H1 (cell line): ENCODE measurements around the gene TTC33. TPM values are rescaled to one million over a fixed set of nuclear protein-coding genes. Genes with fewer than 3 reads are reported as not detected.

Experiments used
- CTCF ChIA-PET: fragments of 300-600 bp; sonication (Branson Sonifier 250); formaldehyde crosslinking; loops from one replicate; lab custom pipeline; 2021; ENCODE audit not compliant: partially characterized antibody; lab: Charles Lee
- POLR2A ChIA-PET: fragments of 300-600 bp; sonication (Branson Sonifier 250); formaldehyde crosslinking; loops from one replicate; lab custom pipeline; 2021; ENCODE audit warnings: inconsistent platforms; ENCODE audit not compliant: partially characterized antibody; lab: Charles Lee
- DNase-seq, 2 experiments: peaks; one replicate each; pipeline versions ENCODE4 v3.0.0 to v3.0.0-alpha.2; 2010 to 2022; ENCODE audit warnings: low spot score in 2 of 2, low read depth in 1 of 2, mixed read lengths in 1 of 2
- FAIRE-seq: peaks from 2 replicates; lab custom pipeline; 2011; peaks lifted over from hg19 to GRCh38; lab: Jason Lieb, UNC
- H2AFZ ChIP-seq: 2 replicates; pipeline ENCODE4 v1.8.1; 2012; ENCODE audit warnings: low read length, inconsistent platforms
- H2AK5ac ChIP-seq: 2 replicates; pipeline ENCODE4 v1.6.1; 2013; ENCODE audit warnings: low read depth, low read length
- H2BK120ac ChIP-seq: replicated peaks from 2 replicates; pipeline ENCODE3; 2013; ENCODE audit warnings: low read depth, low read length, inconsistent platforms
- H2BK12ac ChIP-seq: 2 replicates; pipeline ENCODE4 v1.6.1; 2013; ENCODE audit warnings: low read depth, low read length
- H2BK15ac ChIP-seq: 2 replicates; pipeline ENCODE4 v1.6.1; 2013; ENCODE audit warnings: low read length
- H2BK20ac ChIP-seq: 2 replicates; pipeline ENCODE4 v1.6.1; 2013; ENCODE audit warnings: low read length
- H2BK5ac ChIP-seq: 2 replicates; pipeline ENCODE4 v1.6.1; 2013; ENCODE audit warnings: low read depth, low read length
- H3K14ac ChIP-seq: 2 replicates; pipeline ENCODE4 v1.6.1; 2013; ENCODE audit warnings: inconsistent platforms; ENCODE audit not compliant: insufficient read length
- H3K18ac ChIP-seq: 2 replicates; pipeline ENCODE4 v1.6.1; 2013; ENCODE audit warnings: low read length; ENCODE audit errors: extremely low read depth
- H3K23ac ChIP-seq: 2 replicates; pipeline ENCODE4 v1.6.1; 2013; ENCODE audit warnings: inconsistent platforms; ENCODE audit not compliant: insufficient read length
- H3K23me2 ChIP-seq: 2 replicates; pipeline ENCODE4 v1.6.1; 2013; ENCODE audit warnings: low read depth, low read length
- H3K27ac ChIP-seq: 2 replicates; pipeline ENCODE4 v1.6.1; 2011; ENCODE audit warnings: low read depth, low read length, inconsistent platforms
- H3K27me3 ChIP-seq, 4 experiments: replicated peaks in 1 of 4; 1 replicate in 1 of 4; 2 replicates in 3 of 4; pipeline versions ENCODE4 v1.6.1 to v1.8.1; 2011 to 2013; ENCODE audit warnings: low read length in 3 of 4, mild to moderate bottlenecking in 3 of 4, inconsistent platforms in 2 of 4, mixed read lengths in 2 of 4, moderate library complexity in 1 of 4; ENCODE audit not compliant: control insufficient read depth in 3 of 4, insufficient read depth in 3 of 4; ENCODE audit errors: extremely low read depth in 1 of 4
- H3K36me3 ChIP-seq, 4 experiments: 2 replicates each; pipeline versions ENCODE4 v1.6.1 to v1.8.1; 2011 to 2013; ENCODE audit warnings: mild to moderate bottlenecking in 4 of 4, low read length in 3 of 4, moderate library complexity in 2 of 4, control low read depth in 1 of 4, inconsistent platforms in 1 of 4; ENCODE audit not compliant: insufficient read depth in 4 of 4, control insufficient read depth in 2 of 4
- H3K4ac ChIP-seq: replicated peaks from 2 replicates; pipeline ENCODE3; 2013; ENCODE audit warnings: low read length, low read depth, mixed read lengths, inconsistent platforms; ENCODE audit not compliant: insufficient read length
- H3K4me1 ChIP-seq, 4 experiments: replicated peaks in 1 of 4; 1 replicate in 1 of 4; 2 replicates in 3 of 4; pipeline versions ENCODE4 v1.6.1 to v1.8.1; 2011 to 2013; ENCODE audit warnings: low read length in 3 of 4, inconsistent platforms in 2 of 4, mixed read lengths in 1 of 4; ENCODE audit not compliant: insufficient read depth in 4 of 4, control insufficient read depth in 3 of 4
- H3K4me2 ChIP-seq, 2 experiments: 2 replicates each; pipeline versions ENCODE4 v1.6.1 to v1.8.1; 2011 to 2013; ENCODE audit warnings: low read depth in 2 of 2, low read length in 2 of 2, control low read depth in 1 of 2, inconsistent platforms in 1 of 2, mild to moderate bottlenecking in 1 of 2; ENCODE audit not compliant: insufficient read depth in 1 of 2
- H3K4me3 ChIP-seq, 4 experiments: fragments of 200-600, 300-600 bp in 1 of 4; sonication (generic), shearing (Covaris generic), sonication (Bioruptor Twin) in 1 of 4; 2 replicates each; pipeline versions ENCODE4 v1.5.1 to v1.8.1; 2011 to 2016; ENCODE audit warnings: low read length in 4 of 4, low read depth in 3 of 4, control low read depth in 2 of 4, inconsistent platforms in 2 of 4, mild to moderate bottlenecking in 2 of 4, mixed read lengths in 1 of 4, moderate library complexity in 1 of 4; ENCODE audit not compliant: insufficient read depth in 2 of 4; ENCODE audit errors: extremely low read depth in 1 of 4
- H3K56ac ChIP-seq: replicated peaks from 2 replicates; pipeline ENCODE3; 2013; ENCODE audit warnings: low read depth, mild to moderate bottlenecking, mixed read lengths, low read length, inconsistent platforms; ENCODE audit not compliant: insufficient read length
- H3K79me1 ChIP-seq: 2 replicates; pipeline ENCODE4 v1.6.1; 2013; ENCODE audit warnings: low read depth, low read length, control low read depth
- H3K79me2 ChIP-seq, 2 experiments: 2 replicates each; pipeline versions ENCODE4 v1.6.1 to v1.8.1; 2012 to 2013; ENCODE audit warnings: low read length in 2 of 2, mild to moderate bottlenecking in 2 of 2, inconsistent platforms in 1 of 2; ENCODE audit not compliant: insufficient read depth in 2 of 2, control insufficient read depth in 1 of 2
- H3K9ac ChIP-seq, 4 experiments: replicated peaks in 1 of 4; 1 replicate in 1 of 4; 2 replicates in 3 of 4; pipeline versions ENCODE4 v1.6.1 to v1.8.1; 2011 to 2013; ENCODE audit warnings: low read depth in 3 of 4, low read length in 3 of 4, control low read depth in 2 of 4, mild to moderate bottlenecking in 2 of 4, moderate library complexity in 2 of 4, inconsistent platforms in 1 of 4; ENCODE audit errors: extremely low read depth in 1 of 4
- H3K9me3 ChIP-seq, 2 experiments: 2 replicates each; pipeline versions ENCODE4 v1.6.1 to v1.8.1; 2012 to 2013; ENCODE audit warnings: mild to moderate bottlenecking in 2 of 2, moderate library complexity in 2 of 2, control low read depth in 1 of 2, inconsistent platforms in 1 of 2, low read depth in 1 of 2, low read length in 1 of 2, mixed read lengths in 1 of 2; ENCODE audit not compliant: insufficient read depth in 2 of 2
- H4K20me1 ChIP-seq, 2 experiments: replicated peaks in 1 of 2; 2 replicates each; pipeline versions ENCODE3 to v1.8.1; 2011 to 2013; ENCODE audit warnings: inconsistent platforms in 2 of 2, low read length in 2 of 2, mild to moderate bottlenecking in 1 of 2; ENCODE audit not compliant: insufficient read depth in 2 of 2, control insufficient read depth in 1 of 2
- H4K5ac ChIP-seq: 2 replicates; pipeline ENCODE4 v1.6.1; 2013; ENCODE audit warnings: low read length, low read depth, mixed read lengths, inconsistent platforms; ENCODE audit not compliant: insufficient read length
- H4K8ac ChIP-seq: 2 replicates; pipeline ENCODE4 v1.8.0; 2013; ENCODE audit warnings: mild to moderate bottlenecking, moderate library complexity, low read length, inconsistent platforms; ENCODE audit not compliant: insufficient read depth; ENCODE audit errors: extremely low read depth
- H4K91ac ChIP-seq: replicated peaks from 2 replicates; pipeline ENCODE3; 2013; ENCODE audit warnings: low read length, mixed read lengths, inconsistent platforms; ENCODE audit not compliant: insufficient read length
- CEBPB ChIP-seq: IDR thresholded peaks from 2 replicates; pipeline ENCODE4 v1.6.1; 2012; ENCODE audit warnings: low read depth, low read length
- CREB1 ChIP-seq: IDR thresholded peaks from 2 replicates; pipeline ENCODE4 v1.6.1; 2012; ENCODE audit warnings: inconsistent platforms
- EP300 ChIP-seq, 2 experiments: IDR thresholded peaks; 1 replicate in 1 of 2; 2 replicates in 1 of 2; pipeline ENCODE4 v1.6.1; 2011 to 2012; ENCODE audit warnings: low read depth in 2 of 2, low read length in 2 of 2, mild to moderate bottlenecking in 2 of 2, borderline replicate concordance in 1 of 2, inconsistent platforms in 1 of 2, moderate library complexity in 1 of 2
- GTF2F1 ChIP-seq: IDR thresholded peaks from 2 replicates; pipeline ENCODE4 v1.6.1; 2012; ENCODE audit warnings: low read depth, low read length, improper control_type of control experiment, borderline replicate concordance
- KDM4A ChIP-seq: IDR thresholded peaks from one replicate; pipeline ENCODE4 v1.7.1; 2012; ENCODE audit warnings: low read depth, mild to moderate bottlenecking, moderate library complexity, low read length, inconsistent platforms; ENCODE audit not compliant: severe bottlenecking
- POU5F1 ChIP-seq: IDR thresholded peaks from 2 replicates; pipeline ENCODE4 v1.6.1; 2011; ENCODE audit warnings: low read depth, mild to moderate bottlenecking, low read length, moderate library complexity
- RAD21 ChIP-seq, 2 experiments: IDR thresholded peaks in 1 of 2; conservative IDR thresholded peaks in 1 of 2; 2 replicates each; pipeline ENCODE4 v1.6.1; 2011; ENCODE audit warnings: low read depth in 2 of 2, low read length in 2 of 2, improper control_type of control experiment in 1 of 2, inconsistent platforms in 1 of 2, mild to moderate bottlenecking in 1 of 2, moderate library complexity in 1 of 2
- RBBP5 ChIP-seq: IDR thresholded peaks from 2 replicates; pipeline ENCODE4 v1.7.1; 2012; ENCODE audit warnings: low read depth, mild to moderate bottlenecking, inconsistent platforms, low read length, moderate library complexity, borderline replicate concordance
- SIN3A ChIP-seq, 2 experiments: IDR thresholded peaks in 1 of 2; conservative IDR thresholded peaks in 1 of 2; 2 replicates each; pipeline ENCODE4 v1.6.1; 2011 to 2012; ENCODE audit warnings: low read length in 2 of 2, improper control_type of control experiment in 1 of 2, low read depth in 1 of 2, mild to moderate bottlenecking in 1 of 2
- SIRT6 ChIP-seq: IDR thresholded peaks from one replicate; pipeline ENCODE4 v1.7.1; 2012; ENCODE audit warnings: low read length, inconsistent platforms
- SIX5 ChIP-seq: IDR thresholded peaks from 2 replicates; pipeline ENCODE4 v1.6.1; 2011; ENCODE audit warnings: mild to moderate bottlenecking, low read depth, low read length
- USF2 ChIP-seq: IDR thresholded peaks from 2 replicates; pipeline ENCODE4 v1.6.1; 2011; ENCODE audit warnings: low read length, improper control_type of control experiment
- WGBS, 2 experiments: shearing (Covaris generic) in 1 of 2; methylation state at CpG; one replicate each; pipeline versions ENCODE4 v1.1.6 to v1.1.7; 2013 to 2015; ENCODE audit warnings: low lambda C conversion rate in 2 of 2, mixed read lengths in 2 of 2, inconsistent platforms in 1 of 2, low coverage in 1 of 2, missing lambda C conversion rate in 1 of 2; ENCODE audit not compliant: insufficient replicate concordance in 2 of 2, insufficient coverage in 1 of 2, insufficient read length in 1 of 2; ENCODE audit errors: extremely low coverage in 1 of 2, missing lambda C conversion rate in 1 of 2; 5-methylcytosine and 5-hydroxymethylcytosine counted together
- polyA plus RNA-seq, 7 experiments: library from polyadenylated mRNA; depleted of rRNA in 3 of 7; stranded (reverse) in 5 of 7; unstranded in 2 of 7; fragments of >200 nt in 5 of 7; fragments of 200-250 nt in 2 of 7; gene quantifications; 1 replicate in 5 of 7; 2 replicates in 1 of 7; 4 replicates in 1 of 7; pipeline versions ENCODE4 v1.2.1 to v1.2.3, GENCODE V29; 2011 to 2013; ENCODE audit warnings: missing spikeins in 2 of 7, mixed read lengths in 2 of 7
- total RNA-seq: library from RNA; stranded (reverse); fragmentation: NEBNext Ultra II Directional; extraction: Animal tissue kit (Norgen Biotek cat#: 25700); gene quantifications from 2 replicates; pipeline ENCODE4 v1.2.1, GENCODE V29; 2021

Gene TTC33
- total and polyA plus RNA-seq, 2 of the 8 experiments (the other 6 are each of a cell fraction or from before 2014, with no cell fraction given), result 1.2 to 12.6 TPM

GRCh38 chr5:40716000-40716399 is 39.8 kb downstream of the TTC33 start:
- CTCF ChIA-PET, result interaction anchor here (1.4 kb wide), 1 partner anchor 10 kb away, joined by 3 read pairs; no protein-coding TSS in a partner anchor
- peak; percentile 78 for FAIRE-seq
- H4K91ac ChIP-seq, result no peak overlapping the region

More at GRCh38 chr5:40716000-40716399, 39.8 kb downstream of the TTC33 start:
- no peak for DNase-seq
- H2BK15ac ChIP-seq, result no peak overlapping the region
- H4K8ac ChIP-seq, result no peak overlapping the region
- H3K56ac ChIP-seq, result no peak overlapping the region
- no peaks in the 10 kb centered on the region for H3K23me2 ChIP-seq
- H2AFZ ChIP-seq, result no peak overlapping the region
- H2BK12ac ChIP-seq, result no peak overlapping the region
- peaks cover 0 to 2% (median 0%) of the 10 kb centered on the region in 4 experiments; a peak in 3 of 8 replicates for H3K36me3 ChIP-seq
- POLR2A ChIA-PET, result no interaction called here
- no peak overlapping the region for H3K27ac ChIP-seq
- H3K79me2 ChIP-seq, result no peaks in the 10 kb centered on the region
- TF ChIP-seq SIX5, result no peak
- TF ChIP-seq POU5F1, result no peak
- TF ChIP-seq RBBP5, result no peak
- TF ChIP-seq USF2, result no peak
- no peak for TF ChIP-seq CEBPB
- no peak for TF ChIP-seq SIN3A (conservative IDR thresholded peaks at IDR 0.05 in 1 of 2, IDR thresholded peaks at IDR 0.05 in 1 of 2; ENCODE audit: low read depth in 1 of 2, low read length in 2 of 2)
- TF ChIP-seq RAD21 (IDR thresholded peaks at IDR 0.05 in 1 of 2, conservative IDR thresholded peaks at IDR 0.05 in 1 of 2; ENCODE audit: low read depth in 2 of 2, low read length in 2 of 2), result no peak; a peak in 1 of 4 replicates
- TF ChIP-seq CREB1, result no peak
- no peak for TF ChIP-seq EP300 (IDR thresholded peaks at IDR 0.05; ENCODE audit: borderline replicate concordance in 1 of 2, low read depth in 2 of 2, low read length in 2 of 2)
- TF ChIP-seq GTF2F1, result no peak
- no peak for TF ChIP-seq KDM4A
- TF ChIP-seq SIRT6, result no peak
- no peak overlapping the region for H3K4me3 ChIP-seq
- no peak overlapping the region for H3K14ac ChIP-seq
- no peak overlapping the region for H2BK20ac ChIP-seq
- H3K18ac ChIP-seq, result no peak overlapping the region
- H3K79me1 ChIP-seq, result no peaks in the 10 kb centered on the region
- no peak overlapping the region for H2BK120ac ChIP-seq
- H3K23ac ChIP-seq, result no peak overlapping the region
- peaks cover 0 to 6% of the 10 kb centered on the region in 2 experiments; a peak in 1 of 4 replicates for H3K9me3 ChIP-seq
- no peaks in the 10 kb centered on the region for H3K27me3 ChIP-seq
- H4K5ac ChIP-seq, result no peak overlapping the region
- H3K4ac ChIP-seq, result no peak overlapping the region
- H2AK5ac ChIP-seq, result no peak overlapping the region
- no peaks in the 10 kb centered on the region for H4K20me1 ChIP-seq
- H3K9ac ChIP-seq, result no peak overlapping the region
- WGBS, 2 experiments, result 46% methylated on average over 2 of the region's 2 CpGs; no CpG with 5 or more reads in 1 of the 2 experiments
- H3K4me1 ChIP-seq, result no peaks in the 10 kb centered on the region
- no peak overlapping the region for H2BK5ac ChIP-seq
- no peak overlapping the region for H3K4me2 ChIP-seq
